Measurements from ENCODE around the gene STX8.

The STX8 gene

DNA sequence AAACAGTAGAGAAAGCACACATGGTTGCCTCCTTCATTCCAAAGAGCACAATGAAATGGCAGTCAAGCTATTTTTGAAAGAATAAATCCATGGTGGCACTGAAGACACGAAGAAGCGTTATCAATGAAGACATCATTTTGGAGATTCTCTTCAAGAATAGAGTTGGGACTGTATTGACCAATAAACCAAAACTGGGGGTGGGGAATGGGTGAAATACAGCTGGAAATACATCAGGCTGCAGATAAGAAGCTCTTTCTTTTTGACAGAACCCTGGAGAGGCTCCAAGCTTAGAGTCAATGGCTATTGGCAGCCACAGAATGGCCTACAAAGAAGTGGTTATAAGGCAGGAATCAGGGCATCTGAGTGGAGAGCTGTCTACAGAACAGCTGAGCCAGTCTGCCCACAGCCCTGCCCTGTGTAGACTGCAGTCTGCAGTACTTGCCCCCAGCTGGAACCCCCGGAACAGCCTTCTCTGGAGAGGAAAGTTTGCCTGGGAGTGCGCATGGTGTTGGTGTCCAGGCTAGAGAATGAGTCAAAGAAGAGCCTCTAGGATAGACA is 100.4 kb downstream of the STX8 start:
- no peak for DNase-seq (ENCODE audit: low spot score)
- H3K27ac ChIP-seq = no peak overlapping the region
- TF ChIP-seq CTCF (conservative IDR thresholded peaks at IDR 0.05; ENCODE audit: low read depth) = no peak
- POLR2A ChIA-PET (ENCODE audit: low non-redundant PET) = no interaction called here
- CTCF ChIA-PET = no interaction called here

DNA sequence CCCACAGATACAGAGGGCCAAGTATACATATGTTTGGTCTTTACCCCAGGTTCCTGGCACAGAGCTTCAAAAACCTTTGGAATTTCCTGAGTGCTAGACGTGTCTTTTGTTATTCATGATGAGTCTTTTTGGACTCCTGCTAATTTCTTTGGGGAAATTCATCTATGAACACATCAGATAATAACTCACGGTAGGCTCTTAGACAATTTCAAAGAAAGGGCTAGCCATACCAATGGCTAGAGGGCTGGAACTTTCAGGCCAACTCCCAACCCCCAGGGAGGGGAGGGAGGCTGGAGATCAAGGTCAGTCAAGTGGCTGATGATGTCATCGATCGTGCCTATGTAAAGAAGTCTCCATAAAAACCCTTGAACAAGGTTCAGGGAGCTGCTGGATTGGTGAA is 101.9 kb downstream of the STX8 start:
- CTCF ChIA-PET = no interaction called here
- no peak for TF ChIP-seq CTCF (conservative IDR thresholded peaks at IDR 0.05; ENCODE audit: low read depth)
- DNase-seq (ENCODE audit: low spot score) = peak; percentile 18

DNA sequence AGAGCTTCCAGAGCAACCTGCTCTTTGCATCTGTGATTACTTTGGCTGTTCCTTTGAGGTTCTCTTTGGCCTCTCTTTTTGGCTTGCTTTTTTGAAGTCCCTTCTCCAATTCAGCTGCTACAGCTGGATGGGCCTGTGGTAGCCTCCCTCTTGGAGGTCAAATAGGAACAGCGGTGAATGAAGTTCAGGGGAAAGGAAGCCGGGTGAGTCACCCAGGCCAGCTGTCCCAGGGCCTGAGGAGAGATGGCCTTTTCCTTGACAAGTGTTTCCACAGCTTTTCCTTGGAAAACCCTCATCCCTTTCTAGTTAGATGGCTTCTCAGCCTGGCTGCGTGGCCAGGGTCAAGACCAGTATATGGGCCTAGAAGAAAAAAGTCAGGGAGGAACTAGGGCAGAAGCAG is 103.1 kb downstream of the STX8 start:
- TF ChIP-seq CTCF (conservative IDR thresholded peaks at IDR 0.05; ENCODE audit: low read depth) = no peak
- DNase-seq (ENCODE audit: low spot score) = no peak
- CTCF ChIA-PET = no interaction called here
- POLR2A ChIA-PET (ENCODE audit: low non-redundant PET) = no interaction called here
- H3K27ac ChIP-seq = no peak overlapping the region

More for the DNA sequence above, 101.9 kb downstream of the STX8 start:
- peak overlapping the region; percentile 14; the same call in 1 of the 2 replicates for H3K27ac ChIP-seq
- POLR2A ChIA-PET (ENCODE audit: low non-redundant PET) = no interaction called here

DNA sequence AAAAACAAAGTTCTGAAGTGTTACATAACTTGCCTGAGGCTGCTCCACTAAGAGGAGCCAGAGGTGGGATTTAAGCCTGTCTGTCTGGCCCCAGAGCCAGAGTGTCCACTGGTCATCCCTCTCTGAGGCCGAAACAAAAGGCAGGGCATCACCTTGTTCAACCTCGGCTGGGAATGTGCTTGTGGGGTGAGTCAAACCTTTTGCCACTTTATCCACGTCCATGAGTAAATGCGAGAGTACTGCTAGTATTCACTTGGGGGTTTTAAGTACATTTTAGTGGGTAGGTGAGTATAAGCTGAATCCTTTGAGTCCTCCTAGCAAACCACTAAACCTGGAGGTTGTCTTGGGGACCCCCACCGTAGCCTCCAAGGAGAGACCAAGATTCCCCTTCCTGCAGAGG is 103.5 kb downstream of the STX8 start:
- CTCF ChIA-PET = no interaction called here
- TF ChIP-seq CTCF (conservative IDR thresholded peaks at IDR 0.05; ENCODE audit: low read depth) = no peak
- no peak overlapping the region for H3K27ac ChIP-seq
- no peak for DNase-seq (ENCODE audit: low spot score)
- POLR2A ChIA-PET (ENCODE audit: low non-redundant PET) = no interaction called here

- H3K27ac ChIP-seq = no peak overlapping the region
- no peak for TF ChIP-seq CTCF (conservative IDR thresholded peaks at IDR 0.05; ENCODE audit: low read depth)
- no peak for DNase-seq (ENCODE audit: low spot score)
- CTCF ChIA-PET = no interaction called here
- POLR2A ChIA-PET (ENCODE audit: low non-redundant PET) = no interaction called here
These were observed 105.4 kb downstream of the STX8 start for GRCh38 chr17:9470171-9470570.

GRCh38 chr17:9468937-9469336 is 106.7 kb downstream of the STX8 start:
- no peak for DNase-seq (ENCODE audit: low spot score)
- CTCF ChIA-PET = no interaction called here
- POLR2A ChIA-PET (ENCODE audit: low non-redundant PET) = no interaction called here
- no peak for TF ChIP-seq CTCF (conservative IDR thresholded peaks at IDR 0.05; ENCODE audit: low read depth)
- no peak overlapping the region for H3K27ac ChIP-seq

DNA sequence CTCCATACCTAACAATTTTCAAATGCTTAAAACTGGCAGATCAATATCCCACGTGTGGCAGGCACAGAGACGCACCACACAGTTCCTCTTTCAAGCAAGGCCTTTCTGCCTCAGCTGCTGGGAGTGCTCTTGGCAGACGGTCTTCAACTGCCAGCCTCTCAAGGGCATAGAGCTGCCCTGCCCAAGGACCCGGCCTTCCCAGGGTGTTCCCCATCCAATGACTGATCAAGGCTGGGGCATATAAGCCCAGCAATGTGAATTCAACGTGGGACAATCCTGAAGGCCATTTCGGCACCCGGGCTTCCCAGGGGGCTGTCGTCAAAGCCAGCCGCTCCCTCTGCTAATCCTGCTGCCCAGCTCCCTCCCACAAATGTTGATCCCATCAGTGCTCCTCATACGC is 107.1 kb downstream of the STX8 start:
- CTCF ChIA-PET = no interaction called here
- POLR2A ChIA-PET (ENCODE audit: low non-redundant PET) = no interaction called here
- DNase-seq (ENCODE audit: low spot score) = no peak
- no peak overlapping the region for H3K27ac ChIP-seq
- no peak for TF ChIP-seq CTCF (conservative IDR thresholded peaks at IDR 0.05; ENCODE audit: low read depth)
